Fibroblast of lung (primary cell): ENCODE measurements around the gene ACE. TPM values are rescaled to one million over a fixed set of nuclear protein-coding genes. Genes with fewer than 3 reads are reported as not detected.

Experiments
- DNase-seq, 2 donors: peaks; one replicate each; pipeline versions ENCODE4 v3.0.0 to v3.0.0-alpha.2; 2010; ENCODE audit warnings: low read depth in 2 of 2
- H2AFZ ChIP-seq: 2 replicates; pipeline ENCODE4 v1.5.1; 2012; ENCODE audit warnings: low read length, control low read depth, inconsistent platforms
- H3K27ac ChIP-seq: 2 replicates; pipeline ENCODE4 v1.5.1; 2011; ENCODE audit warnings: low read length, control low read depth; ENCODE audit not compliant: insufficient read depth
- H3K27me3 ChIP-seq: 2 replicates; pipeline ENCODE4 v1.5.1; 2011; ENCODE audit warnings: mild to moderate bottlenecking, low read length; ENCODE audit not compliant: control insufficient read depth, insufficient read depth
- H3K36me3 ChIP-seq: 2 replicates; pipeline ENCODE4 v1.5.1; 2011; ENCODE audit warnings: low read length; ENCODE audit not compliant: control insufficient read depth, insufficient read depth
- H3K4me1 ChIP-seq: 2 replicates; pipeline ENCODE4 v1.5.1; 2011; ENCODE audit warnings: low read length; ENCODE audit not compliant: control insufficient read depth, insufficient read depth; ENCODE audit errors: extremely low read depth
- H3K4me2 ChIP-seq: 2 replicates; pipeline ENCODE4 v1.5.1; 2011; ENCODE audit warnings: low read length, control low read depth; ENCODE audit not compliant: insufficient read depth; ENCODE audit errors: extremely low read depth
- H3K4me3 ChIP-seq, 4 experiments: fragments of 200-600 bp in 1 of 4; sonication (generic) in 1 of 4; replicated peaks in 1 of 4; 2 replicates each; pipeline ENCODE4 v1.5.1; 2011 to 2016; ENCODE audit warnings: low read length in 4 of 4, low read depth in 3 of 4, mild to moderate bottlenecking in 3 of 4, control low read depth in 2 of 4, inconsistent platforms in 1 of 4, mixed read lengths in 1 of 4; ENCODE audit not compliant: insufficient read depth in 1 of 4; ENCODE audit errors: control extremely low read depth in 1 of 4
- H3K79me2 ChIP-seq: 2 replicates; pipeline ENCODE4 v1.5.1; 2012; ENCODE audit warnings: mild to moderate bottlenecking, low read length, inconsistent platforms; ENCODE audit not compliant: control insufficient read depth, insufficient read depth
- H3K9ac ChIP-seq: 2 replicates; pipeline ENCODE4 v1.5.1; 2011; ENCODE audit warnings: mild to moderate bottlenecking, low read length, control low read depth; ENCODE audit not compliant: insufficient read depth
- H3K9me3 ChIP-seq: 2 replicates; pipeline ENCODE4 v1.5.1; 2012; ENCODE audit warnings: low read depth, low read length; ENCODE audit not compliant: control insufficient read depth, insufficient read depth
- H4K20me1 ChIP-seq: 2 replicates; pipeline ENCODE4 v1.5.1; 2011; ENCODE audit warnings: low read length; ENCODE audit not compliant: control insufficient read depth, insufficient read depth; ENCODE audit errors: extremely low read depth
- EZH2 ChIP-seq: IDR thresholded peaks from 2 replicates; pipeline ENCODE4 v1.5.1; 2012; ENCODE audit warnings: low read length, control low read depth, mild to moderate bottlenecking; ENCODE audit errors: missing control alignments
- polyA plus RNA-seq, 2 donors: library from polyadenylated mRNA; depleted of rRNA in 1 of 2; stranded (reverse) in 1 of 2; unstranded in 1 of 2; fragments of >200 nt; gene quantifications; 2 replicates each; pipeline ENCODE4 v1.2.1, GENCODE V29; 2011 to 2012; ENCODE audit warnings: missing spikeins in 1 of 2
- total RNA-seq: library from RNA; depleted of rRNA; stranded (reverse); fragments of >200 nt; gene quantifications from 2 replicates; pipeline ENCODE4 v1.2.1, GENCODE V29; 2014
- TF ChIP-seq, protein P1 (sequence below), 2 donors: IDR thresholded peaks in 1 of 2; conservative IDR thresholded peaks in 1 of 2; 1 replicate in 1 of 2; 2 replicates in 1 of 2; pipeline ENCODE4 v1.5.1; 2011 to 2012; ENCODE audit warnings: low read length in 2 of 2, control low read depth in 1 of 2, inconsistent platforms in 1 of 2, low read depth in 1 of 2, mild to moderate bottlenecking in 1 of 2

ACE gene
- total and polyA plus RNA-seq, 2 donors (not counting 1 experiment from before 2014, with no cell fraction given) = 0.92 to 2.5 TPM

DNA sequence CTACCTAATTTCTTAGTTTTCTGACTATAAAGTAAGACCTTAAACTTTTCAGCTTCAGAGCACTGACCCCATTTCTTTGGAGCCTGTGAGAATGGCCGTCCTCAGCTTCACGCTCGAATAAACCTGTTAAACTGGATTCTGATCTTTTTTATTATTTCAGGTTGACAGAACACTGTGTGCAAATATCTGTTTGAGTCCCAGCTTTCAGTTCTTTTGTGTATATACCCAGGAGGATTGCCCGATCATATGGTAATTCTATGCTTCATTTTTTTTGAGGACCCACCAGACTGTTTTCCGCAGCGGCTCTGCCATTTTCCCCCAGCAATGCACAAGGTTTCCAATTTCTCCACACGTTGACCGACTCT lies 26.5 kb downstream of the ACE start:
- Histone ChIP-seq H3K79me2 (no peaks in the 10 kb centered on the region), H3K4me1 (peaks cover 6% of the 10 kb centered on the region), H3K36me3 (no peaks in the 10 kb centered on the region), H3K4me3 (no peak overlapping the region), H3K27me3 (peaks cover 2% of the 10 kb centered on the region), H3K9ac (no peak overlapping the region), H3K4me2 (no peak overlapping the region), H3K9me3 (no peaks in the 10 kb centered on the region), H3K27ac (no peak overlapping the region), H4K20me1 (no peaks in the 10 kb centered on the region), H2AFZ (no peak overlapping the region)
- TF ChIP-seq, protein P1, sequence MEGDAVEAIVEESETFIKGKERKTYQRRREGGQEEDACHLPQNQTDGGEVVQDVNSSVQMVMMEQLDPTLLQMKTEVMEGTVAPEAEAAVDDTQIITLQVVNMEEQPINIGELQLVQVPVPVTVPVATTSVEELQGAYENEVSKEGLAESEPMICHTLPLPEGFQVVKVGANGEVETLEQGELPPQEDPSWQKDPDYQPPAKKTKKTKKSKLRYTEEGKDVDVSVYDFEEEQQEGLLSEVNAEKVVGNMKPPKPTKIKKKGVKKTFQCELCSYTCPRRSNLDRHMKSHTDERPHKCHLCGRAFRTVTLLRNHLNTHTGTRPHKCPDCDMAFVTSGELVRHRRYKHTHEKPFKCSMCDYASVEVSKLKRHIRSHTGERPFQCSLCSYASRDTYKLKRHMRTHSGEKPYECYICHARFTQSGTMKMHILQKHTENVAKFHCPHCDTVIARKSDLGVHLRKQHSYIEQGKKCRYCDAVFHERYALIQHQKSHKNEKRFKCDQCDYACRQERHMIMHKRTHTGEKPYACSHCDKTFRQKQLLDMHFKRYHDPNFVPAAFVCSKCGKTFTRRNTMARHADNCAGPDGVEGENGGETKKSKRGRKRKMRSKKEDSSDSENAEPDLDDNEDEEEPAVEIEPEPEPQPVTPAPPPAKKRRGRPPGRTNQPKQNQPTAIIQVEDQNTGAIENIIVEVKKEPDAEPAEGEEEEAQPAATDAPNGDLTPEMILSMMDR (conservative IDR thresholded peaks at IDR 0.05 in 1 of 2, IDR thresholded peaks at IDR 0.05 in 1 of 2; ENCODE audit: low read depth in 1 of 2, low read length in 2 of 2) = no peak
- TF ChIP-seq EZH2 = no peak
- DNase-seq = no peak

DNA sequence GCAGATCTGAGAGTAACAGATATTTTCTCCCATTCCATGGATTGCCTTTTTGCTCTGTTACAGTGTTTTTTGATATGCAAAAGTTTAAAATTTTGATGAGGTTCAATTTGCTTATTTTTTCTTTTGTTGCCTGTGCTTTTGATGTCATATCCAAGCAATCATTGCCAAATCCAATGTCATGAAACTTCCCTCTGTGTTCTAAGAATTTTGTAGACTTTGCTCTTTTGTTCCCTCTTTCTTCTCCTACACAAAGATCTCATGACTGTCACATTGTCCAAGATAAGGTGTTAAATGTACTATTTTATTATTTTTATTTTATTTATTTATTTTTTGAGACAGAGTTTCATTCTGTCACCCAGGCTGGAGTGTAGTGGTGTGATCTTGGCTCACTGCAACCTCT lies 27.4 kb downstream of the ACE start:
- H3K4me2 ChIP-seq = no peak overlapping the region
- H2AFZ ChIP-seq = no peak overlapping the region
- no peak for DNase-seq
- H3K79me2 ChIP-seq = no peaks in the 10 kb centered on the region
- no peaks in the 10 kb centered on the region for H3K9me3 ChIP-seq
- no peaks in the 10 kb centered on the region for H4K20me1 ChIP-seq
- no peak overlapping the region for H3K27ac ChIP-seq
- H3K27me3 ChIP-seq = peaks cover 2% of the 10 kb centered on the region
- H3K4me3 ChIP-seq = no peak overlapping the region
- TF ChIP-seq, protein P1 (conservative IDR thresholded peaks at IDR 0.05 in 1 of 2, IDR thresholded peaks at IDR 0.05 in 1 of 2; ENCODE audit: low read depth in 1 of 2, low read length in 2 of 2) = no peak
- no peak for TF ChIP-seq EZH2
- no peaks in the 10 kb centered on the region for H3K36me3 ChIP-seq
- H3K4me1 ChIP-seq = no peaks in the 10 kb centered on the region
- no peak overlapping the region for H3K9ac ChIP-seq

DNA sequence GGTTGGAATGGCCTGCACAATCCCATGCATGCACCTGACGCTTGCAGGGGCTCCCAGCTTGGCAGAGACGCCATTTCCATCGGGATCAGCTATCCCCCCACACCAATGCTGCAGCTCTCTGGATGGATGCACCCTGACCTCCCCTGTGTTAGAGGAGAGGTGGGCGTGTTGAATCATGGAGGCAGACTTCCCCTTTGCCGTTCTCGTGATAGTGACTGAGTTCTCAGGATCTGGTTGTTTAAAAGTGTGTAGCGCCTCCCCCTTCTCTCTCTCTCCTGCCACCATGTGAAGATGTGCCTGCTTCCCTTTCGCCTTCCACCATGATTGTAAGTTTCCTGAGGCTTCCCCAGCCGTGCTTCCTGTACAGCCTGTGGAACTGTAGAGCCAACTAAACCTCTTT lies 28.5 kb downstream of the ACE start:
- no peak overlapping the region for H3K4me2 ChIP-seq
- H3K9ac ChIP-seq = no peak overlapping the region
- TF ChIP-seq, protein P1 (conservative IDR thresholded peaks at IDR 0.05 in 1 of 2, IDR thresholded peaks at IDR 0.05 in 1 of 2; ENCODE audit: low read depth in 1 of 2, low read length in 2 of 2) = no peak
- TF ChIP-seq EZH2 = no peak
- H2AFZ ChIP-seq = no peak overlapping the region
- no peak overlapping the region for H3K4me3 ChIP-seq
- H3K4me1 ChIP-seq = no peaks in the 10 kb centered on the region
- H3K36me3 ChIP-seq = no peaks in the 10 kb centered on the region
- no peaks in the 10 kb centered on the region for H4K20me1 ChIP-seq
- no peaks in the 10 kb centered on the region for H3K79me2 ChIP-seq
- no peaks in the 10 kb centered on the region for H3K9me3 ChIP-seq
- no peak overlapping the region for H3K27ac ChIP-seq
- H3K27me3 ChIP-seq = peaks cover 7% of the 10 kb centered on the region
- no peak for DNase-seq
